HUES6 (cell line): ENCODE measurements around the gene MLYCD.

Experiments used
- H3K27ac ChIP-seq: 2 replicates; pipeline ENCODE4 v1.7.0; 2013; ENCODE audit warnings: low read depth, mild to moderate bottlenecking, low read length, inconsistent platforms
- H3K27me3 ChIP-seq: 2 replicates; pipeline ENCODE4 v1.6.1; 2013; ENCODE audit warnings: low read length; ENCODE audit not compliant: control insufficient read depth, insufficient read depth
- H3K36me3 ChIP-seq: 2 replicates; pipeline ENCODE4 v1.6.1; 2013; ENCODE audit warnings: low read length; ENCODE audit not compliant: control insufficient read depth, insufficient read depth
- H3K4me1 ChIP-seq: 2 replicates; pipeline ENCODE4 v1.6.1; 2013; ENCODE audit warnings: low read length; ENCODE audit not compliant: control insufficient read depth, insufficient read depth
- H3K4me3 ChIP-seq: 2 replicates; pipeline ENCODE4 v1.5.1; 2013; ENCODE audit warnings: low read depth, low read length
- H3K9ac ChIP-seq: one replicate; pipeline ENCODE4 v1.6.1; 2013; ENCODE audit warnings: mild to moderate bottlenecking, low read length
- H3K9me3 ChIP-seq: 2 replicates; pipeline ENCODE4 v1.6.1; 2013; ENCODE audit warnings: low read depth, low read length; ENCODE audit not compliant: control insufficient read depth, insufficient read depth

MLYCD gene

DNA sequence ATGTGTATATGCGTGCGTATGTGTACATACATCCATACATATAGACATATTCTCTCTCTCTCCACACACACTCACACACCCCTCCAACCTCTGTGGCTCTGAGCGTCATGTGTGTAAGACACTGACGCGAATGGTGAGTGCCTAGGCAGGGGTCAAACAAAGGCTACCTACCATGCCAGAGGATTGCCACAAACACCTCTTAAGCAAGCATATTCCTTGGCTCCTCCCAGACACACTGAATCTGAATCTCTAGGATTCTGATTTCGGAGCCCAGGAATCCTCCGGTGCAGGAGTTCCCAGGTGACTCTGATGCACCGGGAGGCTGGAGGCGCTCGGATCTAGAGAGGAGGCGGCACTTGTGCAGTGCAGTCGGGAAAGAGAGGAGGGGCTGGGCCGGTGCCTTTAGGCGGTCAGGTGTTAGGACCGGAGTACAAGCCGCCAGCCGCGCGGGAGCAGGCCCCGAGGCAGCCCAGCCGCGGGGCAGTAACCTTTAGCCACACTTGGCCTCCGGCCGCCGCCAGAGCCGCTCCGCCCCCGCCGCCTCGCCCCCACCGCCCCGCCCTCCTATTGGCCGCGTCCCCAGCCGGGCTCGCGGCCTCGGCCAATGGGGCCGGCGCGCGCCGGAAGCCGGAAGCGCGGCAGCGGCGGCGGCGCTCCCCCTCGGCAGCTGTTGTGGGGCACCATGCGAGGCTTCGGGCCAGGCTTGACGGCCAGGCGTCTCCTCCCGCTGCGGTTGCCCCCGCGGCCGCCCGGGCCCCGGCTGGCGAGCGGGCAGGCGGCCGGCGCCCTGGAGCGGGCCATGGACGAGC is at the start of gene MLYCD:
Gene MLYCD, plus strand, starts transcription at position 653 of the 809 bp plus-strand sequence. Its CDS starts 30 bp downstream, at position 683.
- Histone ChIP-seq H3K4me1 (peaks cover 12% of the 10 kb centered on the region), H3K27me3 (peaks cover 14% of the 10 kb centered on the region), H3K27ac (no peak within 1 kb of the TSS), H3K4me3 (peak within 1 kb of the TSS; percentile 87), H3K9ac (peak within 1 kb of the TSS; percentile 83), H3K9me3 (no peaks in the 10 kb centered on the region), H3K36me3 (no peaks in the 10 kb centered on the region; the same call in 1 of the 2 replicates)

DNA sequence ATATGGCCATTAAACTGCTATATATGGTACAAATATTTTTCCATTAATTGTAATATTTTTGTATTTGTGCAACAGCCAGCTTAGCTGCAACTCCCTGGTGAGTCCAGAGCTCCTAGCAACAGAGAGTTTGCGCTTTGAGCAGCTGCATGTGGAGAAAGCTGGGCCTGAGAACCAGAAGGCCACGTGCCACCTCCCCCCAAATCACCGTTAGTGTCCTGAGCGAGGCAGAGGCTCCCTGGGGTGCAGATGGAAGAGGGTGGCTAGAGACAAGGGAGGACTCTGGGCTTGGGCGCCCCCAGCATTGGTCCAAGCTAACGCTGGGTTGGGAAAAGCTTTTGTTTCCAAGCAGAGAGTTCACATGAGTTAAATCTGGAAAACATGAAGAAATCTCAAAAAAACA is 49.5 kb upstream of the MLYCD start:
- Histone ChIP-seq H3K4me1 (peaks cover 30% of the 10 kb centered on the region), H3K36me3 (no peaks in the 10 kb centered on the region), H3K27ac (no peak overlapping the region), H3K9me3 (no peaks in the 10 kb centered on the region), H3K27me3 (no peaks in the 10 kb centered on the region), H3K4me3 (no peak overlapping the region), H3K9ac (no peak overlapping the region)

GRCh38 chr16:83850947-83851346 is 48.0 kb upstream of the MLYCD start:
- Histone ChIP-seq H3K36me3 (no peaks in the 10 kb centered on the region), H3K9ac (no peak overlapping the region), H3K27me3 (no peaks in the 10 kb centered on the region), H3K9me3 (no peaks in the 10 kb centered on the region), H3K4me1 (peaks cover 28% of the 10 kb centered on the region), H3K27ac (no peak overlapping the region), H3K4me3 (no peak overlapping the region)

- Histone ChIP-seq H3K36me3 (no peaks in the 10 kb centered on the region), H3K9me3 (no peaks in the 10 kb centered on the region), H3K27me3 (no peaks in the 10 kb centered on the region), H3K9ac (no peak overlapping the region), H3K4me3 (no peak overlapping the region), H3K27ac (no peak overlapping the region), H3K4me1 (peaks cover 28% of the 10 kb centered on the region)
These were observed 47.4 kb upstream of the MLYCD start for GRCh38 chr16:83851473-83851872.

GRCh38 chr16:83852774-83853173 is 46.1 kb upstream of the MLYCD start:
- H3K4me3 ChIP-seq, result no peak overlapping the region
- no peak overlapping the region for H3K9ac ChIP-seq
- H3K27ac ChIP-seq, result no peak overlapping the region
- H3K27me3 ChIP-seq, result no peaks in the 10 kb centered on the region
- no peaks in the 10 kb centered on the region for H3K9me3 ChIP-seq
- H3K4me1 ChIP-seq, result peaks cover 21% of the 10 kb centered on the region
- H3K36me3 ChIP-seq, result no peaks in the 10 kb centered on the region

DNA sequence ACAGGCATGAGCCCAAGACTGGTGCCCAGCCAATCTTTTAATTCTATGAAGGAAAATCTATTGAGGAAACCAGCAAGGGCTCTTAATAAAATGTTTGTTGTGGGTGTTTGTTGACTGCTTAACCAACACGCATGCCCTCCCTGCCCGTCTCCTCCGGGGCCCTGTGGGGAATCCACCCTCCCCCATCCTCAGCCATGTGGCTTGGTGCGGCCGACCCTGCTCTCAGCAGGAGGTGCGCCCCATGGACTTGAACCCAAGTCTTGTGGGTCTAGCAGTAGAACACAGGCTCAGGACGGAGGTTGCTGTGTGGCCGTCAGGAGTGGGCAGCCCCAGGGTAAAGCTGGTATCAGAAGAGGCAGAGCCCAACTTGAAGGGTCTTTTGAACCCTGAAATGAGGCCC is 45.1 kb upstream of the MLYCD start:
- no peak overlapping the region for H3K4me3 ChIP-seq
- H3K27me3 ChIP-seq, result no peaks in the 10 kb centered on the region
- H3K27ac ChIP-seq, result no peak overlapping the region
- no peaks in the 10 kb centered on the region for H3K36me3 ChIP-seq
- H3K9me3 ChIP-seq, result no peaks in the 10 kb centered on the region
- no peak overlapping the region for H3K9ac ChIP-seq
- peaks cover 12% of the 10 kb centered on the region for H3K4me1 ChIP-seq

DNA sequence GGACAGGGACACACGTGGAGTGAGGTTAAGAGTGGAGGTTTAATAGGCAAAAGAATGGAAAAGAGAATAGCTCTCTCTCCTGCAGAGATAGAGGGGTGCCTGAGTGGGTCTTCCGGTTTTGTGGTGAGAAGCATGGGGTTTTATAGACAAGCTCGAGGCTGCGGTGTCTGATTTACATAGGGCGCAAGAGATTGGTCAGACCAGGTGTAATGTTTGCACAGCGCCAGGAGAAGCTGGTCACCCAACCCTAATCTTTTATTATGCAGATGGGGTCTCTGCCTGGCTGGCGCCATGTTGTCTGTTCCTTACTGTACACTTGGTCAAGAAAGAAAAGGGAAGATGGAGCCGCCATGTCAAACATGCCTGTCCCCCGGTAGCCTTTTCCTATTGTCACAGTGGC is 44.5 kb upstream of the MLYCD start:
- H3K4me3 ChIP-seq, result no peak overlapping the region
- H3K27ac ChIP-seq, result no peak overlapping the region
- peaks cover 11% of the 10 kb centered on the region for H3K4me1 ChIP-seq
- H3K9ac ChIP-seq, result no peak overlapping the region
- no peaks in the 10 kb centered on the region for H3K9me3 ChIP-seq
- H3K27me3 ChIP-seq, result no peaks in the 10 kb centered on the region
- H3K36me3 ChIP-seq, result no peaks in the 10 kb centered on the region

DNA sequence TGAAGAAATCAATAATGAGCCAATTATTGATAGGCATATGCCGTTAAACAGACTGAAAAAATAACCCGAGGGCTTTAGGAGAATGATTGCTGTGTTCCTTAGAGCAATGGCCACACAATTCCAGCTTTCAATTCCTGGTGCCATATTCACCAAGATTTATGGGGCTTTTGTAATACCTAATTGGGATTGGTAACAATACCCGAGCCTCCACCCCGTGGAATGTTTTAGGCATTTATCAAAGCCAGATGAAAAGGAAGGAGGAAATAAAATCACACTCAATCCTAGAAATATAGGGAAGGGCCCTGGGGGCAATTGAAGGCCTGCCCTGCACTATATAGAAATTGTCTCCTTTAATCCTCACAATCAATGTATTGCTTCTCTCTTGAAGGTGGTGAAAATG is 42.1 kb upstream of the MLYCD start:
- no peak overlapping the region for H3K9ac ChIP-seq
- no peaks in the 10 kb centered on the region for H3K9me3 ChIP-seq
- H3K27me3 ChIP-seq, result no peaks in the 10 kb centered on the region
- no peak overlapping the region for H3K4me3 ChIP-seq
- peaks cover 5% of the 10 kb centered on the region; the same call in 1 of the 2 replicates for H3K4me1 ChIP-seq
- H3K27ac ChIP-seq, result no peak overlapping the region
- no peaks in the 10 kb centered on the region for H3K36me3 ChIP-seq

GRCh38 chr16:83859265-83859664 is 39.6 kb upstream of the MLYCD start:
- Histone ChIP-seq H3K4me3 (no peak overlapping the region), H3K9me3 (peaks cover 7% of the 10 kb centered on the region), H3K27me3 (no peaks in the 10 kb centered on the region), H3K27ac (no peak overlapping the region), H3K36me3 (no peaks in the 10 kb centered on the region), H3K4me1 (peaks cover 5% of the 10 kb centered on the region; the same call in 1 of the 2 replicates), H3K9ac (no peak overlapping the region)

DNA sequence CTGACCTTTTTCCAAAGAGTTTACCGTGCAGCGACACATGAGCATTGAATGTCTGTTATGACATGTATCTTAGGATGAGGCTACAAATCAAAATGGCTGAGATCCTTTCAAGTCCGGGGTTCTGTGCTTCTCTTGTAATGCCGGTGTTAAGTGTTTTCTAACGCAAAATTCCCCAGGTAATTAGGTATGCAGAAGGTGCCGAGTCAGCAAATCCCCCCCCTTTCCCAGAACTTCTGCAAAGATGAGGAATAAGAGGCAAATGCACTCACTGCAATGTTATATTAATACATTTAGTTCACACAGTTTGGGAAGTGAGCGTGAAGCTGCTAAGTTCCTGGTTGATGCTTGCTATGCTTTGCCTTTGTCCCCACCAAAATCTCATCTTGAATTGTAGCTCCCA is 36.3 kb upstream of the MLYCD start:
- H3K9ac ChIP-seq, result no peak overlapping the region
- H3K27ac ChIP-seq, result no peak overlapping the region
- no peaks in the 10 kb centered on the region for H3K27me3 ChIP-seq
- no peak overlapping the region for H3K4me3 ChIP-seq
- peaks cover 7% of the 10 kb centered on the region for H3K9me3 ChIP-seq
- H3K36me3 ChIP-seq, result no peaks in the 10 kb centered on the region
- peaks cover 5% of the 10 kb centered on the region; the same call in 1 of the 2 replicates for H3K4me1 ChIP-seq

- Histone ChIP-seq H3K9me3 (peaks cover 7% of the 10 kb centered on the region), H3K4me1 (peaks cover 5% of the 10 kb centered on the region; the same call in 1 of the 2 replicates), H3K36me3 (no peaks in the 10 kb centered on the region), H3K27ac (no peak overlapping the region), H3K27me3 (no peaks in the 10 kb centered on the region), H3K9ac (no peak overlapping the region), H3K4me3 (no peak overlapping the region)
These were observed 35.2 kb upstream of the MLYCD start for GRCh38 chr16:83863682-83864081.
